HEK293T (cell line): Measurements from ENCODE around the gene TMEM161B.

ENCODE experiments used
- CTCF ChIA-PET: fragments of 350-600 bp; formaldehyde crosslinking; extraction: SDS; loops from one replicate; lab custom pipeline; 2021; ENCODE audit warnings: antibody characterized with exemption, inconsistent platforms; lab: Yijun Ruan, JAX
- POLR2A ChIA-PET: fragments of 350-600 bp; formaldehyde crosslinking; extraction: SDS; loops from one replicate; lab custom pipeline; 2020; ENCODE audit warnings: antibody characterized with exemption, inconsistent platforms; lab: Yijun Ruan, JAX
- DNase-seq: peaks from one replicate; pipeline ENCODE4 v3.0.0; 2012; ENCODE audit warnings: mixed read lengths; ENCODE audit errors: extremely low spot score
- ARNT ChIP-seq: fragments of 450-650 bp; IDR thresholded peaks from 2 replicates; pipeline ENCODE4 v1.6.1; 2017; ENCODE audit warnings: mild to moderate bottlenecking
- BHLHE40 ChIP-seq: fragments of 450-650 bp; IDR thresholded peaks from 2 replicates; pipeline ENCODE4 v1.6.1; 2016; ENCODE audit warnings: mild to moderate bottlenecking, moderate library complexity, borderline replicate concordance
- CTBP1 ChIP-seq: fragments of 450-650 bp; IDR thresholded peaks from 2 replicates; pipeline ENCODE4 v1.6.1; 2016; ENCODE audit warnings: borderline replicate concordance
- ELF4 ChIP-seq: fragments of 450-650 bp; IDR thresholded peaks from 2 replicates; pipeline ENCODE4 v1.6.1; 2017; ENCODE audit warnings: antibody characterized with exemption
- FOXA1 ChIP-seq: fragments of 450-650 bp; IDR thresholded peaks from 2 replicates; pipeline ENCODE4 v1.6.1; 2016; ENCODE audit warnings: mild to moderate bottlenecking
- FOXK2 ChIP-seq: fragments of 450-650 bp; IDR thresholded peaks from 2 replicates; pipeline ENCODE4 v1.6.1; 2016; ENCODE audit warnings: mild to moderate bottlenecking
- FOXM1 ChIP-seq: fragments of 450-650 bp; IDR thresholded peaks from 2 replicates; pipeline ENCODE4 v1.6.1; 2017; ENCODE audit warnings: mild to moderate bottlenecking, borderline replicate concordance
- HDGF ChIP-seq: fragments of 450-650 bp; IDR thresholded peaks from 2 replicates; pipeline ENCODE4 v1.6.1; 2017; ENCODE audit warnings: antibody characterized with exemption, borderline replicate concordance
- L3MBTL2 ChIP-seq: fragments of 450-650 bp; conservative IDR thresholded peaks from 2 replicates; pipeline ENCODE4 v1.6.1; 2016; ENCODE audit warnings: mild to moderate bottlenecking
- LEF1 ChIP-seq: fragments of 450-650 bp; IDR thresholded peaks from 2 replicates; pipeline ENCODE4 v1.6.1; 2017; ENCODE audit warnings: mild to moderate bottlenecking, borderline replicate concordance
- NFRKB ChIP-seq: fragments of 450-650 bp; IDR thresholded peaks from 2 replicates; pipeline ENCODE4 v1.6.1; 2016; ENCODE audit warnings: mild to moderate bottlenecking, moderate library complexity
- PKNOX1 ChIP-seq: fragments of 450-650 bp; IDR thresholded peaks from 2 replicates; pipeline ENCODE4 v1.6.1; 2016
- SP1 ChIP-seq: fragments of 450-650 bp; IDR thresholded peaks from 2 replicates; pipeline ENCODE4 v1.6.1; 2017
- SUZ12 ChIP-seq: fragments of 450-650 bp; IDR thresholded peaks from 2 replicates; pipeline ENCODE4 v1.6.1; 2016; ENCODE audit warnings: mild to moderate bottlenecking
- TARDBP ChIP-seq: fragments of 450-650 bp; IDR thresholded peaks from 2 replicates; pipeline ENCODE4 v1.6.1; 2016
- ZNF384 ChIP-seq: fragments of 450-650 bp; IDR thresholded peaks from 2 replicates; pipeline ENCODE4 v1.6.1; 2016

The TMEM161B gene

GRCh38 chr5:88258636-88259035 lies 10.0 kb downstream of the TMEM161B start:
- ChIA-PET CTCF (no interaction called here), POLR2A (no interaction called here)
- no peak for TF ChIP-seq SUZ12
- no peak for TF ChIP-seq SP1
- TF ChIP-seq TARDBP: no peak
- TF ChIP-seq FOXM1: no peak
- TF ChIP-seq HDGF: no peak
- TF ChIP-seq L3MBTL2: no peak
- no peak for TF ChIP-seq FOXA1
- no peak for TF ChIP-seq NFRKB
- TF ChIP-seq ARNT: no peak
- no peak for TF ChIP-seq FOXK2
- TF ChIP-seq ELF4: no peak
- TF ChIP-seq PKNOX1: no peak
- TF ChIP-seq LEF1: no peak
- DNase-seq: no peak

GRCh38 chr5:88256872-88257271 lies 11.8 kb downstream of the TMEM161B start:
- POLR2A ChIA-PET: interaction anchor here (1.4 kb wide), 2 partner anchors 11 to 419 kb away, joined by 4 to 5 read pairs; no protein-coding TSS in a partner anchor
- DNase-seq: no peak
- TF ChIP-seq FOXM1 (no peak), SP1 (no peak), ELF4 (no peak), NFRKB (no peak), PKNOX1 (no peak), CTBP1 (no peak), SUZ12 (no peak), ZNF384 (no peak), LEF1 (no peak), BHLHE40 (no peak), HDGF (no peak), ARNT (no peak), L3MBTL2 (no peak), FOXK2 (no peak), TARDBP (no peak), FOXA1 (no peak)
- CTCF ChIA-PET: no interaction called here

- POLR2A ChIA-PET: no interaction called here
Measured at GRCh38 chr5:88256037-88256436, 12.6 kb downstream of the TMEM161B start.

GRCh38 chr5:88254320-88254719 lies 14.3 kb downstream of the TMEM161B start:
- DNase-seq: no peak
- POLR2A ChIA-PET: no interaction called here
- CTCF ChIA-PET: no interaction called here
- TF ChIP-seq LEF1: no peak
- no peak for TF ChIP-seq FOXA1
- no peak for TF ChIP-seq FOXM1
- TF ChIP-seq PKNOX1: no peak
- no peak for TF ChIP-seq ARNT
- TF ChIP-seq FOXK2: no peak
- no peak for TF ChIP-seq HDGF
- TF ChIP-seq SP1: no peak
- TF ChIP-seq NFRKB: no peak
- no peak for TF ChIP-seq ELF4
- TF ChIP-seq BHLHE40: no peak
- TF ChIP-seq CTBP1: no peak
- TF ChIP-seq L3MBTL2: no peak
- no peak for TF ChIP-seq ZNF384
- TF ChIP-seq TARDBP: no peak
- TF ChIP-seq SUZ12: no peak

More at GRCh38 chr5:88256037-88256436, 12.6 kb downstream of the TMEM161B start:
- no peak for DNase-seq
- TF ChIP-seq LEF1 (no peak), SP1 (no peak)
- CTCF ChIA-PET: no interaction called here

- ChIA-PET POLR2A (no interaction called here), CTCF (no interaction called here)
- TF ChIP-seq TARDBP: no peak
- no peak for TF ChIP-seq PKNOX1
- TF ChIP-seq CTBP1: no peak
- TF ChIP-seq ZNF384: no peak
- no peak for TF ChIP-seq ARNT
- TF ChIP-seq FOXK2: no peak
- no peak for TF ChIP-seq SP1
- no peak for DNase-seq
Measured at GRCh38 chr5:88251048-88251711, 17.5 kb downstream of the TMEM161B start.

- ChIA-PET POLR2A (no interaction called here), CTCF (no interaction called here)
- TF ChIP-seq LEF1 (no peak), ARNT (no peak), FOXM1 (no peak), CTBP1 (no peak)
- DNase-seq: no peak
Measured at GRCh38 chr5:88250010-88250409, 18.6 kb downstream of the TMEM161B start.
